GM23248 (cell line): ENCODE measurements around the gene GRIA1.

Experiments
- EZH2 ChIP-seq: fragments of 200-600 bp; sonication (generic); IDR thresholded peaks from 2 replicates; pipeline ENCODE4 v1.6.1; 2018; ENCODE audit warnings: antibody characterized with exemption, mild to moderate bottlenecking; ENCODE audit not compliant: insufficient read depth, poor library complexity, severe bottlenecking
- EZH2phosphoT487 ChIP-seq: fragments of 200-600 bp; sonication (generic); IDR thresholded peaks from 2 replicates; pipeline ENCODE4 v1.6.1; 2018; ENCODE audit warnings: antibody characterized with exemption, moderate library complexity, mild to moderate bottlenecking, low read depth; ENCODE audit not compliant: insufficient read depth

DNA sequence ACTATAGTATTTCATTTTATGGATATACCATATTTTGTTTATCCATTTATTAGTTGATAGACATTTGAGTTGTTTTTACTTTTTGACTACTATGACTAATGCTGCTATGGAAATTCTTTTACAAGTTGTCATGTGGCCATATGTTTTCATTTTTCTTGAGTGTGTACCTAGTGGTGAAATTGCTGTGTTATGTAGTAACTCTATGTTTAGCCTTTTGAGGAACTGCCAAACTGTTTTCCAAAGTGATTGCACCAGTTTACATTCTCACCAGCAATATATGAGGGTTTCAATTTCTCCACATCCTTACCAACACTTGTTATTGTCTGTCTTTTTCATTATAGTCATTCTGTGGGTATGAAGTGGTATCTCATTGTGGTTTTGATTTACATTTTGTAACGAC lies 75.4 kb downstream of the GRIA1 start:
- TF ChIP-seq EZH2phosphoT487 (no peak), EZH2 (no peak)
